Mesodermal cell (in vitro differentiated cells): ENCODE data around the gene NUFIP1.

Experiments used
- H3K27ac ChIP-seq: 2 replicates; pipeline ENCODE4 v1.7.0; 2013; ENCODE audit warnings: mild to moderate bottlenecking, low read depth, low read length, moderate library complexity; ENCODE audit not compliant: severe bottlenecking
- H3K36me3 ChIP-seq: 2 replicates; pipeline ENCODE4 v1.7.1; 2013; ENCODE audit warnings: mild to moderate bottlenecking, low read length, moderate library complexity; ENCODE audit not compliant: control insufficient read depth, insufficient read depth
- H3K4me1 ChIP-seq: one replicate; pipeline ENCODE4 v1.7.1; 2013; ENCODE audit warnings: mild to moderate bottlenecking, low read length; ENCODE audit not compliant: insufficient read depth, control insufficient read depth, poor library complexity, severe bottlenecking
- H3K4me3 ChIP-seq: 2 replicates; pipeline ENCODE4 v1.7.0; 2013; ENCODE audit warnings: low read length, control low read depth, mild to moderate bottlenecking; ENCODE audit not compliant: insufficient read depth, poor library complexity, severe bottlenecking; ENCODE audit errors: extremely low read depth
- H3K9me3 ChIP-seq: 2 replicates; pipeline ENCODE4 v1.7.1; 2013; ENCODE audit warnings: mild to moderate bottlenecking, low read length, moderate library complexity; ENCODE audit not compliant: control insufficient read depth
- WGBS, 2 experiments: methylation state at CpG; one replicate each; pipeline ENCODE4 v1.1.5; 2013; ENCODE audit warnings: missing lambda C conversion rate in 2 of 2; ENCODE audit not compliant: insufficient coverage in 2 of 2; 5-methylcytosine and 5-hydroxymethylcytosine counted together

NUFIP1 gene

DNA sequence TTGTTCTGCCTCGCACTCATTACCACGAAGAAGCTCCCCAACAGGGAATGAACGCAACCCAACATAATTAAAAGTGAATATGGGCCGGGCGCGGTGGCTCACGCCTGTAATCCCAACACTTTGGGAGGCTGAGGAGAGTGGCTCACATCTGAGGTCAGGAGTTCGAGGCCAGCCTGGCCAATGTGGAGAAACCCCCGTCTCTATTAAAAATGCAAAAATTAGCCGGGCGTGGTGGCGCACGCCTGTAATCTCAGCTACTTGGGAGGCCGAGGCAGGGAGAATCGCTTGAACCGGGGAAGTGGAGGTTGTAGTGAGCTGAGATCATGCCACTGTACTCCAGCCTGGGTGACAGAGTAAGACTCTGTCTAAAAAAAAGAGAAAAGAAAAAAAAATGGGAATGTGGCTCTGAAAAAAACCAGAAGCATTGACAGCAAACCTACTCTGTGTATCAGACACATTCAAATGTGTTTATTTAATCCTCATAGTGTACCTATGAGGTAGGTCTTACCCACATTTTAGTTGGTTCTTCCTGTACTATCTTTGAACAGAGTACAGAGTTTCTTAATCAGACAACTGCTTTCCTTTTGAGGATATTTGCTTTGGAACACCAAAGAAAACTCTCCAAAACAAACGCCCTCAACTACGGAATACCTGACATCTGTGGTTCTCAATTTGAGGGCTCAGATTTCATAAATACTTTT lies 70.0 kb downstream of the NUFIP1 start:
- peaks cover 15% of the 10 kb centered on the region for H3K4me1 ChIP-seq
- no peaks in the 10 kb centered on the region for H3K9me3 ChIP-seq
- H3K4me3 ChIP-seq, result peak overlapping the region; percentile 56
- H3K27ac ChIP-seq, result peak overlapping the region; percentile 99
- H3K36me3 ChIP-seq, result no peaks in the 10 kb centered on the region
- WGBS, 2 experiments, result 96% methylated on average over 11 to 13 of the region's 18 CpGs

DNA sequence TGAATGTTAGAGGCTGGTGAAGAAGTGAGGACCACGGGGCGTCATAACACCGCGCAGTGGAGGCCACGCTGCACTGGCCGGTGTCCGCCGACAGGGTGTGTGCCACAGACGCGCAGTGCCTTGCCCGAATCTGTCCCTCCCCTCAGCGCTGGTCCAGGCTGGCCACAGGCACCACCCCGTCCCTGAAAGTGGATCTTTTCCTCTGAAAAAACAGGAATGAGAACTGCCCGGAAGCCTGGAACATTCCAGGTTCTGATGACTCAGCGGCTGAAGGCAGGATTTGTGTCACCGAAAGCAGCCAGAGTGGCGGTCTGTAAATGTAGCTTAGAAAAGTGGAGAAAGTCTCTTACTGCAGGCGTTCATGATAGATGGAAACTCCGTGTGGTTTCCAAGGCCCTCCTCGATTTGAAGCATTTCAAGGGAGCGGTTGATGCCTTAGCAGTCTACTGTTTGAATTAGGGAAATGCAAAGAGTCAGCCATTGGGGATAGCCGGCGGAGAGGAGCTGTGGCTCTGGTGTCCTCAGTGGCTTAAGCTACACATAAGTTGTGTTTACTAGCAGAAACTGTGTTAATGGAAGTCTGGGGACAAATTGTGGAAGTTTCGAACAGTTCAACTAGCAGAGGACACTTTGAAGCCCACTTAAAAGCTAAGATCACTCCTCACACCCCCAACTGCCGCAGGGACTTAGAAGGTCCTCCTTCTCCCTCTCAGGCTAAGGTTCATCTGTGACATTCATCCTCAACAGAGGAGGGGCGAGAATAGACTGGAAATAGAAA lies 70.8 kb downstream of the NUFIP1 start:
- Histone ChIP-seq H3K27ac (peak overlapping the region; percentile 99), H3K9me3 (no peaks in the 10 kb centered on the region), H3K4me1 (peaks cover 15% of the 10 kb centered on the region), H3K4me3 (peak overlapping the region; percentile 56), H3K36me3 (no peaks in the 10 kb centered on the region)
- WGBS, 2 experiments, result 7 to 14% methylated on average over 22 to 23 of the region's 26 CpGs

DNA sequence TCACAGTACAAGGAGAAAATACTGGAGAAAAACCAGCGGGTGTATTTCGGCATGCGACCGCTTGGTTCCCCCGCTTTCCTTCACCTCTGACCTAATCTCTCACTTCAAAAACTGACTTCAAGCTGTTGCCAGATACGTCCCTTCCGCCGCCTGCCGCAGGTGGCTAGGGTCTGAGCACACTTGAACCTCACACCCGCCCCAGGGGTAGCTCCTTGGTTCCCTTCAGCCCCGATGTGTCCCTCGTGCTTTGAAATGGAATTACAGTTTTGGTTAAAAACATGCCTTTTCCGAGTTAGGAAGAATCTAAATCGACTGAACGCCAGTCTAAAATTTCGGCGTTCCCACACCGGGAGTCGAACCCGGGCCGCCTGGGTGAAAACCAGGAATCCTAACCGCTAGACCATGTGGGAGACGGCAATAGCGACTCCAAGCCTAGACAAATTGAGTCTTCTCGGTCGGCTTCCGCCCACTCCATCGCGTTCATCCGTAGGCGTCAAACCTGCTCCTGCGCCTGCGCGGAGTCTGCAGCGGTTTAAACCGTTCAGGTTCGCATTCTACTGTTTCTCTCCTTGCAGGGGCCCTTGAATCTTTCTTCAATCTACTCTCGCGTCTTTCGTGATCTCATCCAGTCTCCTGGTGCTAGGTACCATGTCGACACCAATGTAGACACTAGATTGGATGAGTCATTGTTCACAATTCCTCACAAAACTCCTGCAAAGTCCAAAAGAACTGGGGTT lies 71.5 kb downstream of the NUFIP1 start:
- H3K27ac ChIP-seq, result peak overlapping the region; percentile 99
- 0 to 1% methylated on average over 33 to 34 of the region's 41 CpGs for WGBS, 2 experiments
- no peaks in the 10 kb centered on the region for H3K9me3 ChIP-seq
- no peaks in the 10 kb centered on the region for H3K36me3 ChIP-seq
- peak overlapping the region; percentile 56 for H3K4me3 ChIP-seq
- H3K4me1 ChIP-seq, result peaks cover 15% of the 10 kb centered on the region

DNA sequence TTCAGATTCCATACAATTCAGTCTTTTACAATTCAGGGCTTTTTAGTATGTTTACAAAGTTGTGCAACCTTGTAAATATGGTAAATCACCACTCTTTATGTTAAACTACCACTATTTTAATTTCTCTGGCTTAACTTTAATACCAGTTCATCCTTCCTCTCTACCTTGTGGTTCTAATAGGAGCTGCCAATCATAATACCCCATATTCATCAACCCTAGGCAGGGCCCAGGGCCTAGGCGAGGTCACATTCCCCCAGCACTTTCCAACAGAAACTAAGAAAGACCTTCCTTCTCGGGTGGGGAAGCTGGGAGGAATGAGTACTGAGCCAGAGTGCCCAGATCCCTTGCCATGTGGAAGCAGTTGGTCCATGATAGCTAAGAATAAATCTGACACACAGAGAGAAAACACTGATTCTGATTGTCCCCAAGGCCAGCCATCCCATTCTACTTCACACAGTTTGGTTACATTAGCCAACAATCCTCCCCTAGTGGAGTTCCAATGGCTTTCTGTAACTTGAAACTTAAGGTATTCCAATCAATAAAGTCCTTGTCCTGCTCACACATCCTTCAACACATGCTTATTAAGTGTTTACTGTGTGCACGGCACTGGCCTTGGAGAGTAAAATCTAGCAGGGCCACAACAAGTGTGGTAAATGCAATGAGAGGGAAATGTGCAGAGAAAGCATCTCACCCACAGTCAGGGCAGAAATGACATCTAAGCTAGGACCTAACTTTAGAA lies 76.8 kb downstream of the NUFIP1 start:
- H3K4me3 ChIP-seq, result no peak overlapping the region

DNA sequence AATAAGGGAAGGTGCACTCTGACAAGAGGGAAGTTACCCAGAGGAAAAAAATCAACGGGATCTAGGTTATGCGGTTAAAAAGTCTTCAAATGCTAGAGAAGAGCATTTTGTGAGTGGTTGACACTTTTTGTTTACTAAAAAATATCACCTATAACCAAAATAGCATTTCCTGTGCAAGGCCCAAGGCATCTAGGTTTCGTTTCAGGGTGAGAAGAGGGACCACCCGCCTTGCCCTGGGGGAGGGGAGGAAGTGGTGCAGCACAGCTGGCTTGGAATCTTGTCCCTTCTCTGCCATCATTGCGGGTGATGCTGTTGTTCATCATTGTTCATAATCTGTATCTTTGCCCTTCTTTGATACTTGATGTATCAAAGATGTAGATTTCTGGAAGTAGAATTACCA lies 80.6 kb downstream of the NUFIP1 start:
- WGBS, 2 experiments, result 80 to 100% methylated on average over 1 of the region's 5 CpGs
- H3K4me3 ChIP-seq, result no peak overlapping the region
- H3K9me3 ChIP-seq, result peaks cover 12% of the 10 kb centered on the region
- H3K4me1 ChIP-seq, result peaks cover 20% of the 10 kb centered on the region
- H3K36me3 ChIP-seq, result no peaks in the 10 kb centered on the region
- H3K27ac ChIP-seq, result no peak overlapping the region

More for the DNA sequence above, 76.8 kb downstream of the NUFIP1 start:
- no peaks in the 10 kb centered on the region for H3K36me3 ChIP-seq
- H3K4me1 ChIP-seq, result no peaks in the 10 kb centered on the region
- no CpG with 5 or more reads among the region's 3 CpGs for WGBS, 2 experiments
- no peak overlapping the region for H3K27ac ChIP-seq
- peaks cover 12% of the 10 kb centered on the region for H3K9me3 ChIP-seq

DNA sequence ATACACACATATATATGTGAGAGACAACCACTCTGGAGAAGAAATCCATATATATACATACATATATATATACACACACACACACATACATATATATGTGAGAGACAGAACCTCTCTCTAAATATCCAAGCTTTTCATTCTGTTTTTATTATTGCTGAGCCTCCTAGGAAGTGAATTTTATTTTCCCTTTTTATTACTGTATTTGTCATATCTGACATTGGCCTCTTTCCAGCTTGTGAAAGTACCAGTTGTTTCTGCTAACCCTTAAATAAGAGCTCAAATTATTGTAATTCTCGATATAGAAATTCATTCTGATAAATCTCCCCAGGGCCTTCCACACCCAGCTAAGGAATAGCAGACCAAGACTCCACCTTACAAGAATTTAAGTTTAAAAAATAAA lies 81.0 kb downstream of the NUFIP1 start:
- no peak overlapping the region for H3K27ac ChIP-seq
- no peak overlapping the region for H3K4me3 ChIP-seq
- no peaks in the 10 kb centered on the region for H3K36me3 ChIP-seq
- WGBS, 2 experiments, result no CpG with 5 or more reads among the region's 1 CpG
- H3K4me1 ChIP-seq, result peaks cover 25% of the 10 kb centered on the region
- H3K9me3 ChIP-seq, result peaks cover 12% of the 10 kb centered on the region

DNA sequence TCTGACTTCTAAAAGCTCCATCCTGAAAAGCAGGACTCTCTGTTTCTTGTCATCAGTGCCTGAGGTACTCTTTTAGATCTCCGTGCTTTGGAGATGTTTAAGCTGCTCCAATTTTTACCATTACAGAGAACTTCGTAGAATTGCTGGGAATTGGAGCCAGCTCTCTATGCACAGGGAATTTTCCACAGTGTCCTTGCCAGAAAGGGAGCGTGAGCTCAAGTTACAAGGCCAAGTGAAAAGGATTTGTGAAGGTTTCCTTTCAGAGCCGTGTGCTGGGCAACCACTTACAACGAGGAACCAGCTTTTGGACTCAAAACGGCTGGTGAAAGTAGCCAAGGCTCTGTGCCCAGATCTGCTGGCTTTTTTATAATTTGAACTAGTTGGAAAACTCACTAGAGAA lies 82.6 kb downstream of the NUFIP1 start:
- H3K4me1 ChIP-seq, result peaks cover 28% of the 10 kb centered on the region
- H3K27ac ChIP-seq, result no peak overlapping the region
- peaks cover 10% of the 10 kb centered on the region for H3K9me3 ChIP-seq
- no peaks in the 10 kb centered on the region for H3K36me3 ChIP-seq
- WGBS, 2 experiments, result 77 to 84% methylated on average over 5 of the region's 6 CpGs
- H3K4me3 ChIP-seq, result no peak overlapping the region

DNA sequence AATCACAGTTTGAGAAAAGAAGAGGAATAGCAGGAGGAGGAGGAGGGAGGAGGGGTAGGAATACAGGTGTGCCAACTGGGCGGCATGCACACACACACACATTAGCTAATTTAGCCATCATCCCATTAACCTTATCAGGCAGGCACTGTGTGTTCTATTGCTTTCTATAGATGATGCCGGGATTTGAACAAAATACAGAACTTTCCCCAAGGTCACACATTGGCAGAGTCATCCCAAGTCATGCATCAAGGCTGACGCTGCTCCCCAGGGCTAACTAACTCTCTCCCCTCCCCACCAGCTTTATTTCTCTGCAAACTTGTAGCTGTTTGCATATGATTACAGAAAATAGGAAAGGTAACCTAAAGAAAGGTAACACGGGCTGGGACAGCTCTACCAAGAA lies 83.0 kb downstream of the NUFIP1 start:
- H3K27ac ChIP-seq, result no peak overlapping the region
- H3K9me3 ChIP-seq, result peaks cover 6% of the 10 kb centered on the region
- no peaks in the 10 kb centered on the region for H3K36me3 ChIP-seq
- peaks cover 28% of the 10 kb centered on the region for H3K4me1 ChIP-seq
- WGBS, 2 experiments, result 38 to 79% methylated on average over 1 to 2 of the region's 4 CpGs
- H3K4me3 ChIP-seq, result no peak overlapping the region

DNA sequence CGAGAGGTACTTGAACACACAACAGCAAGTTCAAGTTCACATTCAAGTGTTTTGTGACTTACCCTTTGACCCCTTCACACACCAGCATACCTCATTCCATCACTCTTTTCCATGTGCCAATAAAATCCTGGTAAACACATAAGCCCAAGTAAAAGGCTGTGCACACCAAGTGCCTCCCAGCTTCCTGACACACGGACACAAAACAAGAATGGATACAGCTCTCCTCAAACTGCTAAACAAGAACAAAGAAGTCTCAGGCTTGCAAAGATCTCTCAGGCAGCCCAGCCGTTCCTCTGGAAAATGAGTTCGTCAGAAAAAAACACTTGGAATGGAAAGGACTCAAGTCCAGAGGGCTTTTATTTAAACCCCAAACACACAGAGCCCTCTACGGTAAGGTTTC lies 83.7 kb downstream of the NUFIP1 start:
- no peaks in the 10 kb centered on the region for H3K36me3 ChIP-seq
- no peak overlapping the region for H3K4me3 ChIP-seq
- WGBS, 2 experiments, result 80 to 94% methylated on average over 3 to 5 of the region's 5 CpGs
- H3K4me1 ChIP-seq, result peaks cover 28% of the 10 kb centered on the region
- no peaks in the 10 kb centered on the region for H3K9me3 ChIP-seq
- peak overlapping the region; percentile 91 for H3K27ac ChIP-seq

DNA sequence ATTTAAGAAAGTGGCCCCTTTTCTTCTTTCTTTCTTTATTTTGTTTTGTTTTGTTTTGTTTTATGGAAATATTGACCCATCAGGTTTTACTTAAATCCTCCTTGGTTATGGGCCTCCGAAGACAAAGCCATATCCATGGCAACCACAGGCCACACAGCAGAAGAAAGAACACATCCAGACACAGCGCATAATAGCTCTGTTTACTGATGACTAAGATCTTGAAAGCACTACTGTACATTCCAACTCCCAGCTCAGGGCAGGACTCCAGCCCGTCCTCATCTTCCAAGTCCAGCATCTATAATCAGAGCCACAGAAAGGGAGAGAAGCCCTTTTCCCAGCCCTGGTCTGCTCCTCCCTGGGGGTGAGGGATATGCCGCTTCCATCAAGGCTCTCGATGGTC lies 84.3 kb downstream of the NUFIP1 start:
- peaks cover 28% of the 10 kb centered on the region for H3K4me1 ChIP-seq
- peak overlapping the region; percentile 91 for H3K27ac ChIP-seq
- H3K9me3 ChIP-seq, result no peaks in the 10 kb centered on the region
- no peaks in the 10 kb centered on the region for H3K36me3 ChIP-seq
- no peak overlapping the region for H3K4me3 ChIP-seq
- 80 to 83% methylated on average over 1 to 3 of the region's 5 CpGs for WGBS, 2 experiments
